Fibroblast of lung (primary cell): ENCODE results near the gene SMNDC1.

Experiments
- EZH2 ChIP-seq: IDR thresholded peaks from 2 replicates; pipeline ENCODE4 v1.5.1; 2012; ENCODE audit warnings: low read length, control low read depth, mild to moderate bottlenecking; ENCODE audit errors: missing control alignments
- TF ChIP-seq, protein P1 (sequence below), 2 donors: IDR thresholded peaks in 1 of 2; conservative IDR thresholded peaks in 1 of 2; 1 replicate in 1 of 2; 2 replicates in 1 of 2; pipeline ENCODE4 v1.5.1; 2011 to 2012; ENCODE audit warnings: low read length in 2 of 2, control low read depth in 1 of 2, inconsistent platforms in 1 of 2, low read depth in 1 of 2, mild to moderate bottlenecking in 1 of 2

DNA sequence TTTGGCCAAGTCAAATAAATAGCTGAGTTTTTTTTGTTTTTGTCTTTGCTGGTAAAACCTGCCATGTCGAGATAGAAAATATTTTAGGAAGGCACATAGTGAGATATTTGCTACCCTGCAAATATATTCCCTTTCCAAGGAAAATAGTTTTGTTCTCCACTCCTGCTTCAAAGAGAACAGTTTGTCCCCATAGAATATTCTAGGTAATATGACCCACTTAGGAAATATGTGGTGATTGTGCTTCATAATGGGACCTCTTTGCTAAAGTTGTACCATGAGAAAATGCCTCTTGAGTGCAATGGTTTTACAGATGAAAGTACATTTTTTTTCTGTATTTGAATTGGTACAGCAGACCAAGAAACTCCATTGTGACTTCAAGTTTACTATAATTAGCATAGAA lies 41.6 kb downstream of the SMNDC1 start:
- TF ChIP-seq, protein P1, sequence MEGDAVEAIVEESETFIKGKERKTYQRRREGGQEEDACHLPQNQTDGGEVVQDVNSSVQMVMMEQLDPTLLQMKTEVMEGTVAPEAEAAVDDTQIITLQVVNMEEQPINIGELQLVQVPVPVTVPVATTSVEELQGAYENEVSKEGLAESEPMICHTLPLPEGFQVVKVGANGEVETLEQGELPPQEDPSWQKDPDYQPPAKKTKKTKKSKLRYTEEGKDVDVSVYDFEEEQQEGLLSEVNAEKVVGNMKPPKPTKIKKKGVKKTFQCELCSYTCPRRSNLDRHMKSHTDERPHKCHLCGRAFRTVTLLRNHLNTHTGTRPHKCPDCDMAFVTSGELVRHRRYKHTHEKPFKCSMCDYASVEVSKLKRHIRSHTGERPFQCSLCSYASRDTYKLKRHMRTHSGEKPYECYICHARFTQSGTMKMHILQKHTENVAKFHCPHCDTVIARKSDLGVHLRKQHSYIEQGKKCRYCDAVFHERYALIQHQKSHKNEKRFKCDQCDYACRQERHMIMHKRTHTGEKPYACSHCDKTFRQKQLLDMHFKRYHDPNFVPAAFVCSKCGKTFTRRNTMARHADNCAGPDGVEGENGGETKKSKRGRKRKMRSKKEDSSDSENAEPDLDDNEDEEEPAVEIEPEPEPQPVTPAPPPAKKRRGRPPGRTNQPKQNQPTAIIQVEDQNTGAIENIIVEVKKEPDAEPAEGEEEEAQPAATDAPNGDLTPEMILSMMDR (conservative IDR thresholded peaks at IDR 0.05 in 1 of 2, IDR thresholded peaks at IDR 0.05 in 1 of 2; ENCODE audit: low read depth in 1 of 2, low read length in 2 of 2): no peak
- no peak for TF ChIP-seq EZH2
